CD4-positive, alpha-beta T cell treated with Interleukin-10 for 1 hour (primary cell): ENCODE results near the gene TRPV4.

Experiments used
- DNase-seq: peaks from one replicate; pipeline ENCODE4 v3.0.0-alpha.2; 2020

Gene TRPV4

DNA sequence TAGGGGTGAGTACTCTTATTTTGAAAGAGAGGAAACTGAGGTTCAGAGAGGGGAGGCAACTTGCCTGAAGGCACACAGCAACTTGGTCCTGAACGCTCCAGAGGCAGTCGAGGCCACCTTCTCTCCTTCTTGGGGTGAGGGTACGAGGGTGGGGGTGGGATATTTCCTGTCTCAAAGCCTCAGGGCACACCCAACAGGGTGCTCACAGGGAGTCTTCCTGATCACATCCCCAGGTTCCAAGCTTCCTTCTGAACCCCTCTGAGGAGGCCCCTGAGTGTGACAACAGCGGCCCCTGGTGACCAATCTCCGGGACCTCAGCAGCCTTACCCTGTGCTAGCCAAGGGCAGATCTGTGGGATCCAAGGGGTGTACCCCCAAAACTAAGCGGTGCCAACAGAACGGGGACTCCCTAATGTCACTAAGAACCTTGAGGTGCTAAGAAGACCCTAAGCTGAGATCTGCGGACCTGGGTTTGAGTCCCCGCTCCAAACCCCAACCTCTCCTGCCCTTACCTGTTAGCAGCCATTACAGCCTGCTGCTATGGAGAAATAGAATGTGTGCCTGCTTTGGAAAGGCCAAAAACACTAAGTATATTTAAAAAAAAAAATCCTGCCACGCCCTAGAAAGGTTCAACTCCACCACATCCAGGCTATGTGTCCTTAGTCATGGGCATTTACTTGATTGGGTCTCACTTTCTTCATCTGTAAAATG is 57.9 kb downstream of the TRPV4 start:
- peak; percentile 71 for DNase-seq

DNA sequence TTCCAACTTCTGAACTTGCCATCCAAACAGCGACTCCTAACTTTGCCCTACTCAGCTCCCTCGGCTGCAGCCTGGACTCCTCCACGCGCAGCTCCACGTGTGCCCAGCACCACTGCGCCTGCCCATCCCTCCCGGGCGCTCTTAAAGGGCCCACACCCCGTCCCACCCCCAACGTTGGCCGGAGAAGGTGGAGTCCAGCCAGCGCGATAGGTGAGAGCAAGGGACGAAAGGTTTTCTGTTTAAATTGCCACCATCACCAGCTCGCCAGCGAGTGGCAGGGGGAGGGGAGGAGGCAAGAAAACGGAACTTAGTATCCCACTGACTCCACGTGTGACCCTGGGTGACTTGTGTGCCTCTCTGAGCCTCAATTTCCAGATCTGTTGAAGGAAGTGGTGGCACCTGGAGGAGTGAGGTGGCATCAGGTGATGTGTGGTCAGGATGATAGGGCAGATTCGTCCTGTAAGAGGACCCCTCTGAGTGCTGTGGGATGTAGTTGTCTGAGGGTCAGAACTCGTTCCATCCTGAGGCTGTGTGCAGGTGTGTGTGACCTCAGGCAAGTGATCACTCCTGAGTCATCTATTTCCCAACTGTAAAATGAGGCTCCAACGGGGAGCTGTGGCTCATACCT is 59.7 kb downstream of the TRPV4 start:
- DNase-seq, result no peak

DNA sequence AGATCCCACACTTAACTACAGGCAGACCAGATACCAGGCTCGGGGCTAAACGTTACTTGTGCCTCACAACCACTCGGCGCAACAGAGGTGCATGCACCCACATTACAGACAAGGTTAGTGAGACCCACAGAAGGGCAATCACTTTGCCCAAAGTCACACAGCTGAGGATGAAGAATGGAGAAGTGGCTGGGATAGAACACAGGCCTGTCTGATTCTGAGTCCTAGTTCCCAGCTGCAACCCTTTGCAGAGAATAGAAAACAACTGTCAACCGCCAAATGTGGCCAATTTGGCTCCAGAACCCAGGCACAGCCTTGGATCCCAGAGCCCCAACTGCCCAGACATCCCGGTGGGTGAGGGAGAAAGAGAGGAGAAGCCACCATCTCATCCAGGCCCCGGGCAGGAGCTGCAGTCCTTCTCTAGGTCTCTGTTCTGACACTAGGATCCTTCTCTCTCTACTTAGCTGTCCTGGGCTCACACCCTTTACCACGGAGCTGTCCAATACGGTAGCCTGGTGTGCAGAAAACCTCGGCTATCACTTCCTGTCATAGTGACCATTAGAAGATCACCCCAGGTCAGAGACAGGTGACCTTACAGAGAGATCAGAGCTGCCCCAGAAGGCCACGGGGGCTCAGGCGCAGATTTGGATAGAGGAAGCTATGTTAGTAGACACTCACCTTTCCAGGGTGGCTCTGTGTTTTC is 60.4 kb downstream of the TRPV4 start:
- no peak for DNase-seq

DNA sequence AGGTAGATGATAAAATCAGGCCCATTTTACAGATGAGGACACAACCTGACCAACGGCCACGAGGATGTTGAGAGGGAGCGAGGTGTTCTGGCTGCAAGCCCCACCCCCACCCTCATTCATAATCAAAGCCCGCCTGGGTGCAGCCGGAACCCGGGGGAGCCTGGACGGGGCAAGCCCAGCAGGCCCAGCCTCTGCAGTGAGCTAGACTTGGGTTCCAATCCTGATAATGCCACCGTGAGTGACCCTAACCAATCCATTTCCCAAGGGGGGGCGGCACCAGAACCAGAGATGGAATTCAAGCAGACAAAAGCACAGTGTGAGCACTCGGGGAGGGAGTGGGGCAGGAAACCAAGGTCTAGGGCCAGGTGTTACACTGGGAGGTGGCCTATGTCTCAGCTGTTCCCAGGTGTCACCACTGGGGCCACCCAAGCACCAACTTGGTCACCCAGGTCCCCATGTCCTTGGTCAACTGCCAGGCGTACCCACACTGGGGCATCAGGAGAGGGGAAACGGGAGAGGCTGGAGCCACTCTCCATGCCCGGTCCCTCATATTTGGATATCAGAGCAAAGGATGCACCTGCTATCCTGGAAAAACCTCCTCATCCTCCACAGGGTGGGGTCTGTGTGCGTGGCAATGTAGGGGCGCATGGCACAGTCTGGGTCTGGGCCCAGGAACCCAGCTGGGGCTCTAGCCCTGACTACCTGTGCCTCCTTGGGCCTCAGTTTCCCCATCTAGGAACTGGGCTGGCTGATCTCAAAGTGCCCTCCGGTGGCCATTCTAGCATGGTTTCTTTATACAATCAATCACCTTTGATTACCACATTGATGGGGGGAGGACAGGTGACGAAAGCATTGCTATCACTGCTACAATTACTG is 61.2 kb downstream of the TRPV4 start:
- DNase-seq, result no peak

DNA sequence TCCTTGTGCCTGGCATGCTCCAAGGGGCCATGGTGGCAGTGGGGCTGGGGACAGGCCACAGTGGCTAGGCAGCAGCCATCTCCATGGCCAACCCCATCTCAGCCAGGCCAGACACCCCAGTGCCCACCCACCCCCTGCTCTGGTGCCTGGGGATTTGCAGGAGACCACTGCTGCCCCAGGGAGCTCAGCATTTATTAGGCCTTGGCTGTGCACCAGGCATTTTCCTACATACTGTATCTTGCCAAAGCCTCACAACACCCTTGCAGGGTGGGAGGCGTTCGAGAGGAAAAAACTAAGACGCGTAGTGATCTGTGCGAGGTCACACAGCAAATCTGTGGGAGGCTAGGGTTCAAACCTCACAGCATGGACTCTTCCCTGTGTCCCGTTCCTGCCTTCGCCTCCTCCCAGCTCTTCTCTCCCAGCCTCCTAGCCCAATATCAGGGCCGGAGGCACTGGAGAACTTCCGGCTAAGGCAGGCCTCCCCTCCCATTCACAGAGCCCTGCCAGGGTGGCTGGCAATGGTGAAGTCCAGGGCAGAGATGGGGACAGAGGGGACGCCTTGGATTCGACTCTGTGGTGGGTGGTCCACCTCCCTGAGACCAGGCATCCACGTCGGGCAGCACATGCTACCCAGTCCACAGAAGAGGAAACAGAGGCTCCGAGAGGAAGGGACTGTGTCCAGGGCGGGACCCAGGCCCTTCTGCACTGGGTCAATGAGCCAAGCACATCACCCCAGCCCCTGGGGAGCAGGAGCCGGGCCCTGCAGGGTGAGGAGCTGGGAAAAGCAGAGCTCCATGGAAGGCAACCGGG is 62.1 kb downstream of the TRPV4 start:
- DNase-seq, result no peak

DNA sequence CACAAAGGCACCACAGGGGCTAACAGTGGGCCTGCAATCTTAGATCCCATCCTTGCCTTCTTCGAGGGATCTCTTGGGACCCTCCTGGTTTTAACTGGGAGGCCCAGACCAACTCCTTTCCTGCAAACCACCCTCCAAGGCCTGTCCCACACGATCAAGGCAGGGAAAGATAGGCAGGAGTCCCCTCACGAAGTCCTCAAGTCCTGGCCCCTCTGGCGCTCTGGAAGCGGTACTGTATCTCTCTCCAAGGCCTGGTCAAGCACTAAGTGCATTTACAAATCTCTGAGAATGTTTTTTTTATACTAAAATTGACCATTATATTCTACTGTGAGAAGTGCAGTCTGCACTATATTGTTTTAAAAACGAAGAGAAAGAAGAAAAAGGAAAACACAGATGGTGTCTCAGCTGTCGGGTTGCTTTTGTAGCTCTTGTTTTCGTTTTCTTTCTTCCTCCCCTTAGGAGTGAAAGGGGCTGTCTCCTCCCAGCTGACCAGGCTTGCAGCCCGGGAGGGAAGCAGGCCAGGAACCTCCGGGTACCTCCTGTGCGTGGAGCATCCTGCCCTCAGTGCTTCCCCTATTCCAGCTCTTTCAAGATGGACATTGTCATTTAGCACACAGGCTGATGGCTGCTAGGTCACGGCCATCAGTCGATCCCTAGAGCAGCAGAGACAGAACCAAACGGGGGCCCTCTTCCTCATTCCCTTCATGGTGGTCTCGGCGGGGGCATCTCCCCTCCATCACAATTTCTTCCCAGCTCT is 62.9 kb downstream of the TRPV4 start:
- DNase-seq, result no peak

DNA sequence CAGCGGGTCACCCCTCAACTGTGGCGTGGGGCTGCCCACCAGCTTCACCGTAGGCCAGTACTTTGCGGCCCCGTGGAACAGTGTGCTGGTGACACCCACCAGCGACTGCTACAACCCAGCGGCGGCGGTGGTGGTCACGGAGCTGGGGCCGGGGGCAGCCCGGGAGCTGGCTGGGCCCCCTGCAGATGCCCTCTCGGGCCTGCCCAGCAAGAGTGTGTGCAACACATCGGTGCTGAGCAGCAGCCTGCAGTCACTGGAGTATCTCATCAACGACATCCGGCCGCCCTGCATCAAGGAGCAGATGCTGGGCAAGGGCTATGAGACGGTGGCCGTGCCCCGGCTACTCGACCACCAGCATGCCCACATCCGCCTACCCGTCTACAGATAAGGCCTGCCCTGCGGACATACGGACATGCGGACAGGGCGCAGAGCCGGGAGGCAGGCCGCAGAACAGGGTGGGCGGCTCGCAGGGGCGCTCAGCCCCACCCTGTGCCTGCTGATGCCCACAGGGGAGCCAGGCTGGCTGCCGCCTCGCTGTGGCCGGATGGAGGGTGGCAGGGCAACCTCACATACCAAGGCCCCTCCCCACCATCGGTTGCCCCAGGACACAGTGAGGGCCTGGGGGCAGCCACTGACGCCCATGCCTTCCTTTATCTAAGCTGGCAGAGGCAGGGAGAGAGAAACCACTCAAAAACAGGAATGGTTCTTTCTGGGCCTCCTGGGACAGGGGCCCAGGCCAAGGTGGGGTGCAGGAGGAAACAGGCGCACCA is 64.1 kb downstream of the TRPV4 start:
- no peak for DNase-seq

DNA sequence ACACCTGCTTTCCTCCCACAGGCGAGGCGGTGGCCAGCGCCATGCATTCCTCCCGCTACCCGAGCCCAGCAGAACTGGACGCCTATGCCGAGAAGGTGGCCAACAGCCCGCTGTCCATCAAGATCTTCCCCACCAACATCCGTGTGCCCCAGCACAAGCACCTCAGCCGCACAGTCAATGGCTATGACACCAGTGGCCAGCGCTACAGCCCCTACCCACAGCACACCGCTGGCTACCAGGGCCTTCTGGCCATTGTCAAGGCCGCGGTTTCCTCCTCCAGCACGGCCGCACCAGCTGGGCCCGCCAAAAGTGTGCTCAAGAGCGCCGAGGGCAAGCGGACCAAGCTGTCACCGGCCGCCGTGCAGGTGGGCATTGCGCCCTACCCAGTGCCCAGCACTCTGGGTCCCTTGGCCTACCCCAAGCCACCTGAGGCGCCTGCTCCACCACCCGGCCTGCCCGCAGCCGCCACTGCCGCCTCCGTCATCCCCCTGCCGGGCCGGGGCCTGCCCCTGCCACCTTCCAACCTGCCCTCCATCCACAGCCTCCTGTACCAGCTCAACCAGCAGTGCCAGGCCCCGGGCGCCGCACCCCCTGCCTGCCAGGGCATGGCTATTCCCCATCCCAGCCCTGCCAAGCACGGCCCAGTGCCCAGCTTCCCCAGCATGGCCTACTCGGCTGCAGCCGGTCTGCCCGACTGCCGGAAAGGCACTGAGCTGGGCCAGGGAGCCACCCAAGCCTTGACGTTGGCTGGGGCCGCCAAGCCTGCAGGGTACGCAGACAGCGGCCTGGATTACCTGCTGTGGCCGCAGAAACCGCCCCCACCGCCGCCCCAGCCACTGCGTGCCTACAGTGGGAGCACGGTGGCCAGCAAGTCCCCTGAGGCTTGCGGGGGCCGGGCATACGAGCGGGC is 65.0 kb downstream of the TRPV4 start:
- DNase-seq, result no peak

DNA sequence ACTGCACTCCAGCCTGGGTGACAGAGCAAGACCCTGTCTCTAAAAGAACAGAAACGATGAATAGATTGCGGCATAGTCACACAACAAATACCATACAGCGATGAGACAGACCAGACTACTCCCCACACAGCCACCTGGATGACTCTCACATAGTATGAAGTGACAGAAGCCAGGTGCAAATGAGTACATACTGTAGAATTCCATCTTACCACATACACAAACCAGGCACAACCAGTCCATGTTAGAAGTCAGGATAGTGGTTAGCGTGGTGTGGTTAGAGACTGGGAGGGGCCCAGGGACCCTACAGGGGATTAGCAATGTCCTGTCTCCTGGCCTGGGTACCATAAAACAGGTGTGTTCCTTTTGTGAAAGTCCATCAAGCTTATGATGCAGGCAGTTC is 65.7 kb downstream of the TRPV4 start:
- DNase-seq, result no peak

DNA sequence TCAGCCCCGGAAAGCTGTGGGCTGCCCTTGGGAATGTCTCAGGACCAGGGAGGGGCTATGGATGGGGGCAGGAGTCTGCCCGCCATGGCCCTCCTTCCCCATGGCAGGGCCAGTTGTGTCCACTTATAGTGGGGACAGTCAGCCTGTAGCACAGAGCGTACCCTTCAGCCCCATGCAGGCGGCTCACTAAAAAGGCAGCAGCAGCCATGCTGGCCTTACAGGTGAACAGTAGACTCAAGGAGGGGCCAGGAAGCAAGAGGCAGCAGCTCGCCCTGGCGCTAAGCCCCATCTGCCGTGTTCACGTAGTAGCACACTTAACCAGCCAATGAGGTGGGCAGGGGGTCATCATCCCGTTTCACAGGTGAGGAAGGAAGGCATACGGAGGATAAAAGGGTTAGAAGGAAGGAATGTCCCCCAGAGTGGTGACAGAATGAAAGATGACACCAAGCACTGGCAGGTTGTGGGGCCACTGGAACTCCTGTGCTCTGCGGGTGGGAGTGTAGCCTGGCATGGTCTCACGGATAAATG is 66.9 kb downstream of the TRPV4 start:
- no peak for DNase-seq

DNA sequence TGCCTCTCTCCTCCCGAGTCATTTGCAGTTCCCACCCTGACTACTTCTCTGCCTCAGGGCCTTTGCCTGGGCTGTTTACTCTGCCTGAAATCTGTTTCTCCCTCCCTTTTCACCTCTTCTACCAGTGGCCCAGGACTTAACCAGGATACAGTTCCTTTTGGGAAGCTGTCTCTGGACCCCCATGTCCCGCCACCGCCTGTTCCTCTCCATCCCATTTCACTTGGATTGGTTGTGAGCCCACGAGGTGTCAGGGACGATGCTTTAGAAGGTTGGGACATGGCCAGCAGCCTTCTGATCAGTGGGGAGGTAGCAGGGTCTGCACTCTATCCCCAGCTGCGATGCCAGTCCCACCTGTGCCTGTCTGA is 67.8 kb downstream of the TRPV4 start:
- DNase-seq, result no peak

DNA sequence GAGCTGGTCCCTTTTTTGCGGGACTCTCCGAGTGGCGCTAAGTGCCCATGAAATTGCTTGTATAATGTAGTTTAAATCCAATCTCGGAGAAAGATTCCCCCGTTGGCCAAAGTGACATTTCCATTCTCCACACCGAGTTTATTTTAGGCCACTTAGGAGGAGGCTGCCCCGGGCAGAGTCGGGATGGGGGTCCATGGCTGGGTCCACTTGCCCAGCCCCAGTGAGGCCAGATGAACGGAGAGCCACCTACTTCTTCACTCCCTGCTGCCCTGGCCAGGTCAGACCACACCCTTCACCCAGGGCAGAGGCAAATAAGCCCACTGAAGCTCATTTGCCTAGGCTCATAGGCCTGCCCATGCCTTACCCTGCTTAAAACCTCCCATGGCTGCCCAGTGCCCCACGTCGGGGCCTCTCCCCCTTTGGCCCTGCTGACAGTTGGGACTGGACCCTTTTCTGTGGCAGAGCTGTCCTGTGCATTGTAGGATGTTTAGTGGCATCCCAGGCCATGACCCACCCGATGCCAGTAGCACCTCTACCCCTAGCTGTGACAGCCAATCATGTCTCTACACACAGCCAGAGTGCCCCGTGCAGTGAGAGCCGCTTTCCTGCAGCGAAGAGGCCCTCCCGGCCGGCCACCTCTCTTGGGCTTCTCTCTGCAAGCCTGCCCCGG is 68.3 kb downstream of the TRPV4 start:
- no peak for DNase-seq

DNA sequence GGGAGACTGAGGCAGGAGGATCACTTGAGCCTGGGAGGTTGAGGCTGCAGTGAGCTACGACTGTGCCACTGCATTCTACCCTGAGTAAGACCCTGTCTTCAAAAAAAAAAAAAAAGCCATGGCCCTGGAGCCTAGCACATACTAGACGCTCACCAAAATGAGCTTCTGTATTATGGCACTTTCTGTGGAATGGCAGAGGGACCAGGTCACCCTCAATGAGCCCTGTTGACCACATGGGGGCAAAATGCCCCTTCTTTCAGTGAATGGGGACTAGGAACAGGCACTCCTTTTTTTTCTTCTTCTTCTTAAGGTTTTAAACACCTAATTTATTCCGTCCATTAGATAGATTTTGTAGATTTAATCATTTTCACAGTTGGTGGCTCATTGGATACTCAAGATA is 69.1 kb downstream of the TRPV4 start:
- DNase-seq, result no peak

DNA sequence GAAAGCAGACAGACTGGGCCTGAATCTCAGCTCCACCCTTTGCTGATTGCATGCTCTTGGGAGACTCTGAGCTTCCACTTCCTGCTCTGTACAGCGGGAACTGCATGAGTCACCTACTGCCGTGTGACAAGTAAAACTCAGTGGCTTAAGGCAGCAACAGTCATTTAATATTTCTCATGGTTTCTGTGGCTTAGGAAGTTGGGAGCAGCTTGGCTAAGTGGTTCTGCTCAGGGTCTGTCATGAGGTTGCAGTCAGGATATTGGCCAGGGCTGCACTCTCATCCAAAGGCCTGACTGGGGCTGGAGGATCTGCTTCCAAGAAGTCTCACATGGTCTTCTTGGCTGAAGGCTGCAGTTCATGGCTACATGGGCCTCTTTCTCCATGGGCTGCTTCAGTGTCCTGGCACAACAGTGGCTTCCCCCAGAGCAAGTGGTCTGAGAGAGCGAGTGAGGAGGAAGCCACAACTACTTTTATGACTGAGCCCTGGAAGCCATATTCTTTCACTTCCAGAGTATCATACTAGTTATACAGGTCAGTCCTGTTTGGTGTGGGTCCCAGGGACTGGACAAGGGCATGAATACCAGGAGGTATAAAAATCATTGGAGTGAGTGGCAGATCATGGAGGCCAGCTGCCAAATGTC is 69.9 kb downstream of the TRPV4 start:
- DNase-seq, result no peak

DNA sequence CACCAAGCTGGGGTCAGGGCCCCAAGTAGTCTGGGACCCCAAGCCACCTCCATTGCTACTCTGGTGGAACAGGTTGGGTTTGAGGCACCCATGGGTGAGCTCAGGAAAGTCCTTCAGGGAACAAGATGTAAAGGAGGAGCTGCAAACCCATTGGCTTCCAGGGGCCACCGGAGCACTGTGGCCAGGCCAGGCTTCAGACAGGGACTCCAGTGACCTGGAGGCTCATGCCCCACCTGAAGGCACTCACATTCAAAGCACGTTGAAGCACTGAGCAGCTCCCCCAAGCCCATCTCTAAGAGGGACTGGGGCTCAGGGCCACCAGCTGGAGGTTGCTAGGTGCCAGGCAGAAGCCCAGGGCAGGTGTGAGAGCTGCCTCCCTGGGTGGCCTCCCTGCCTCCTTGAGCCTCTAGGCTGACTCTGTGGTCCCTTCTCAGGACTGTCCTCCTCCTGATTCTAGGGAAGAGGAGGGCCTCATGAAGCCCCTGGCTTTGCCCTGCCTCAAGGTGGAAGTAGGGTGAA is 70.5 kb downstream of the TRPV4 start:
- DNase-seq, result no peak

DNA sequence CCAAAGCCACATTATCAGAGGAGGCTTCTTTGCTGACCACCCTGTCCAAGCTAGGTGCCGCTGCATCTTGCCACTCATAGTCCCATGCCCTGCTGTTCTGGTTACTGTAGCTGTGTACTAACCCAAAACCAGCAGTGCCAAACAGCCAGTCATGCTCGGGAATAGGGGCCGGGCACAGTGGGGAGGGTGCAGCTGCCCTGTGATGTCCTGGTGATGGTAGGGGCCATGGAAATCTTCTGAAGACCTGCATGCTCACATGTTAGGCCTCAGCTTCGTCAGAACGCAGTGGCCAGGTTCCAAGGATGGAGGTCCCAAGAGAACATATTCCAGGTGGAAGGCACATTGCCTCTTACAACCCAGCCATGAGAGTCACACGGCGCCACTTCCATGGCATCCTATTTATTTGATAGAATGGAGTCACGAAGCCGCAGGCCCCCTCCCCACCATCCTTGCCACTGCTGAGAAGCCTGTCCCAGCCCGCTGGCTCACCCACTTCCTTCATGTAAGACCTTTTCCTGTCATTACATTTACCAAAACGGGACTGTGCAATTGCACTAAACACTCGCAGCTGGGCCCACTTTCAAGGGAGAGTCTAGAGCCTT is 71.0 kb downstream of the TRPV4 start:
- DNase-seq, result no peak
